ENCODE measurements around the gene PTH1R. TPM values are rescaled to one million over a fixed set of nuclear protein-coding genes. Genes with fewer than 3 reads are reported as not detected.

The PTH1R gene
- total RNA-seq, 1 experiment from 2014 or later = 0.32 TPM

DNA sequence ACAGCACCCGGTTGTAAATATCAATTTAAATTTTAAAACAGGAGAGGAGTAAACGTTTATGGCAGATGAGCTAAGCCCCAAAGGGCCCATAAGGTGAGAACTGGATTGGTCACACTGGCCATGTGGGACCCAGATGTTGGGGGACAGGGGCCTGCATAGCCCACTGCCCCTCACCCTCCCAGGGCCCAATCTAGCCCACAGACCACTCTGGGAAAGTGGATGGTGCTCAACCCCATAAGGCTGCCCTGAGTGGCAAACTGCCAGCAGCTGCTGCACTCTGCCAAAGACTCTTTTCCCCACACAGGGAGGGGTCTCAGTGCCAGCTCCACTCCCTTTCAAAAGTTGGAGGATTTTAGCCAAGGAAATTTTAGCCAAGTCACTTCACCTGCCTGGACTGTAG, 56.6 kb downstream of the PTH1R start:
- Histone ChIP-seq H4K20me1 (ENCODE audit: insufficient read depth) (peaks cover 7% of the 10 kb centered on the region; the same call in 1 of the 2 replicates), H3K27me3 (ENCODE audit: insufficient read depth, low read length) (no peaks in the 10 kb centered on the region), H3K9ac (ENCODE audit: low read length) (peak overlapping the region; percentile 41), H3K79me2 (ENCODE audit: insufficient read depth, low read length) (peaks cover 98% of the 10 kb centered on the region), H3K9me3 (ENCODE audit: control insufficient read depth in 1 of 2, insufficient read depth in 1 of 2, low read depth in 1 of 2, low read length in 2 of 2) (no peaks in the 10 kb centered on the region), H3K4me2 (ENCODE audit: low read length) (peak overlapping the region; percentile 56), H3K27ac (ENCODE audit: low read depth, low read length) (0 out of 2 replicates have a peak overlapping the region, but pooled peaks have one; percentile 53), H3K36me3 (ENCODE audit: control insufficient read depth in 1 of 2, insufficient read depth in 2 of 2, low read length in 2 of 2) (peaks cover 2 to 20% of the 10 kb centered on the region in 2 experiments; a peak in 2 of 4 replicates), H3K9me2 (ENCODE audit: insufficient read depth) (no peaks in the 10 kb centered on the region), H3K4me1 (ENCODE audit: control insufficient read depth in 1 of 2, insufficient read depth in 2 of 2, low read length in 2 of 2) (peaks cover 58 to 82% of the 10 kb centered on the region in 2 experiments), H3K4me3 (replicated peaks in 1 of 2; ENCODE audit: low read depth in 1 of 2, low read length in 2 of 2) (no peak overlapping the region; a peak in 1 of 4 replicates), H2AFZ (ENCODE audit: low read depth, low read length, poor library complexity, severe bottlenecking) (no peak overlapping the region)
- DNase-seq (ENCODE audit: low read depth, low spot score) (no peak), ATAC-seq (no peak)
- ChIA-PET POLR2A (no interaction called here), CTCF (interaction anchor here (3.5 kb wide), 1 partner anchor 10 kb away, joined by 16 read pairs; no protein-coding TSS in a partner anchor), RAD21 (ENCODE audit: low non-redundant PET in 1 of 2, low total read pairs in 2 of 2, uncharacterized antibody in 2 of 2, unreplicated experiment in 2 of 2) (interaction anchor here in 1 of 2 experiments (0.9 kb wide), 1 partner anchor 42 kb away, joined by 3 read pairs; the partner anchor contains the start of gene CCDC12)
- TF ChIP-seq SIN3A (IDR thresholded peaks at IDR 0.05; ENCODE audit: low read depth) (no peak), YY1 (IDR thresholded peaks at IDR 0.05; ENCODE audit: extremely low read depth, insufficient replicate concordance, low read depth, low read length) (no peak), EGR1 (IDR thresholded peaks at IDR 0.05; ENCODE audit: low read depth) (no peak), FOSL1 (IDR thresholded peaks at IDR 0.05; ENCODE audit: low read depth) (no peak), POLR2AphosphoS5 (IDR thresholded peaks at IDR 0.05; ENCODE audit: low read depth, low read length) (no peak), EZH2phosphoT487 (IDR thresholded peaks at IDR 0.05; ENCODE audit: borderline replicate concordance) (no peak), POLR2A (IDR thresholded peaks at IDR 0.05; ENCODE audit: borderline replicate concordance, extremely low read depth, insufficient read depth, insufficient read length) (no peak), MAX (IDR thresholded peaks at IDR 0.05) (no peak), EZH2 (IDR thresholded peaks at IDR 0.05) (no peak), SP1 (IDR thresholded peaks at IDR 0.05; ENCODE audit: low read depth) (no peak), ELF1 (IDR thresholded peaks at IDR 0.05; ENCODE audit: borderline replicate concordance, low read depth) (no peak), ZFX (IDR thresholded peaks at IDR 0.05) (no peak), SRF (IDR thresholded peaks at IDR 0.05; ENCODE audit: low read depth) (no peak)
- TF ChIP-seq, protein P1, sequence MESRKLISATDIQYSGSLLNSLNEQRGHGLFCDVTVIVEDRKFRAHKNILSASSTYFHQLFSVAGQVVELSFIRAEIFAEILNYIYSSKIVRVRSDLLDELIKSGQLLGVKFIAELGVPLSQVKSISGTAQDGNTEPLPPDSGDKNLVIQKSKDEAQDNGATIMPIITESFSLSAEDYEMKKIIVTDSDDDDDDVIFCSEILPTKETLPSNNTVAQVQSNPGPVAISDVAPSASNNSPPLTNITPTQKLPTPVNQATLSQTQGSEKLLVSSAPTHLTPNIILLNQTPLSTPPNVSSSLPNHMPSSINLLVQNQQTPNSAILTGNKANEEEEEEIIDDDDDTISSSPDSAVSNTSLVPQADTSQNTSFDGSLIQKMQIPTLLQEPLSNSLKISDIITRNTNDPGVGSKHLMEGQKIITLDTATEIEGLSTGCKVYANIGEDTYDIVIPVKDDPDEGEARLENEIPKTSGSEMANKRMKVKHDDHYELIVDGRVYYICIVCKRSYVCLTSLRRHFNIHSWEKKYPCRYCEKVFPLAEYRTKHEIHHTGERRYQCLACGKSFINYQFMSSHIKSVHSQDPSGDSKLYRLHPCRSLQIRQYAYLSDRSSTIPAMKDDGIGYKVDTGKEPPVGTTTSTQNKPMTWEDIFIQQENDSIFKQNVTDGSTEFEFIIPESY (IDR thresholded peaks at IDR 0.05; ENCODE audit: extremely low read depth, insufficient replicate concordance, low read length) = no peak
- TF ChIP-seq, protein P2, sequence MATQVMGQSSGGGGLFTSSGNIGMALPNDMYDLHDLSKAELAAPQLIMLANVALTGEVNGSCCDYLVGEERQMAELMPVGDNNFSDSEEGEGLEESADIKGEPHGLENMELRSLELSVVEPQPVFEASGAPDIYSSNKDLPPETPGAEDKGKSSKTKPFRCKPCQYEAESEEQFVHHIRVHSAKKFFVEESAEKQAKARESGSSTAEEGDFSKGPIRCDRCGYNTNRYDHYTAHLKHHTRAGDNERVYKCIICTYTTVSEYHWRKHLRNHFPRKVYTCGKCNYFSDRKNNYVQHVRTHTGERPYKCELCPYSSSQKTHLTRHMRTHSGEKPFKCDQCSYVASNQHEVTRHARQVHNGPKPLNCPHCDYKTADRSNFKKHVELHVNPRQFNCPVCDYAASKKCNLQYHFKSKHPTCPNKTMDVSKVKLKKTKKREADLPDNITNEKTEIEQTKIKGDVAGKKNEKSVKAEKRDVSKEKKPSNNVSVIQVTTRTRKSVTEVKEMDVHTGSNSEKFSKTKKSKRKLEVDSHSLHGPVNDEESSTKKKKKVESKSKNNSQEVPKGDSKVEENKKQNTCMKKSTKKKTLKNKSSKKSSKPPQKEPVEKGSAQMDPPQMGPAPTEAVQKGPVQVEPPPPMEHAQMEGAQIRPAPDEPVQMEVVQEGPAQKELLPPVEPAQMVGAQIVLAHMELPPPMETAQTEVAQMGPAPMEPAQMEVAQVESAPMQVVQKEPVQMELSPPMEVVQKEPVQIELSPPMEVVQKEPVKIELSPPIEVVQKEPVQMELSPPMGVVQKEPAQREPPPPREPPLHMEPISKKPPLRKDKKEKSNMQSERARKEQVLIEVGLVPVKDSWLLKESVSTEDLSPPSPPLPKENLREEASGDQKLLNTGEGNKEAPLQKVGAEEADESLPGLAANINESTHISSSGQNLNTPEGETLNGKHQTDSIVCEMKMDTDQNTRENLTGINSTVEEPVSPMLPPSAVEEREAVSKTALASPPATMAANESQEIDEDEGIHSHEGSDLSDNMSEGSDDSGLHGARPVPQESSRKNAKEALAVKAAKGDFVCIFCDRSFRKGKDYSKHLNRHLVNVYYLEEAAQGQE (IDR thresholded peaks at IDR 0.05; ENCODE audit: low read depth) = no peak
- TF ChIP-seq, protein P3, sequence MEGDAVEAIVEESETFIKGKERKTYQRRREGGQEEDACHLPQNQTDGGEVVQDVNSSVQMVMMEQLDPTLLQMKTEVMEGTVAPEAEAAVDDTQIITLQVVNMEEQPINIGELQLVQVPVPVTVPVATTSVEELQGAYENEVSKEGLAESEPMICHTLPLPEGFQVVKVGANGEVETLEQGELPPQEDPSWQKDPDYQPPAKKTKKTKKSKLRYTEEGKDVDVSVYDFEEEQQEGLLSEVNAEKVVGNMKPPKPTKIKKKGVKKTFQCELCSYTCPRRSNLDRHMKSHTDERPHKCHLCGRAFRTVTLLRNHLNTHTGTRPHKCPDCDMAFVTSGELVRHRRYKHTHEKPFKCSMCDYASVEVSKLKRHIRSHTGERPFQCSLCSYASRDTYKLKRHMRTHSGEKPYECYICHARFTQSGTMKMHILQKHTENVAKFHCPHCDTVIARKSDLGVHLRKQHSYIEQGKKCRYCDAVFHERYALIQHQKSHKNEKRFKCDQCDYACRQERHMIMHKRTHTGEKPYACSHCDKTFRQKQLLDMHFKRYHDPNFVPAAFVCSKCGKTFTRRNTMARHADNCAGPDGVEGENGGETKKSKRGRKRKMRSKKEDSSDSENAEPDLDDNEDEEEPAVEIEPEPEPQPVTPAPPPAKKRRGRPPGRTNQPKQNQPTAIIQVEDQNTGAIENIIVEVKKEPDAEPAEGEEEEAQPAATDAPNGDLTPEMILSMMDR (IDR thresholded peaks at IDR 0.05 in 2 of 3, conservative IDR thresholded peaks at IDR 0.05 in 1 of 3; ENCODE audit: borderline replicate concordance in 1 of 3, insufficient read depth in 1 of 3, low read depth in 2 of 3, low read length in 2 of 3) = no peak
- no TSS peak for BruUV-seq (replicated peaks)
- intact Hi-C loops (cut with micrococcal nuclease) = no loop called here

All from HCT116 (cell line).